IMR-90 (cell line): ENCODE results near the gene TNK2. TPM values are rescaled to one million over a fixed set of nuclear protein-coding genes. Genes with fewer than 3 reads are reported as not detected.
"Not testable (repeated sequence)": the region's sequence is repeated elsewhere in the genome, so short reads cannot be mapped to it uniquely, and the experiment has no call there.

Source experiments
- ATAC-seq: fragments of 200-7000 bp; cut with Tn5 transposase; 2 replicates; pipeline ENCODE4 v1.9.1; 2020; ENCODE audit warnings: low read depth, mild to moderate bottlenecking, moderate library complexity
- BruUV-seq: library from RNA; stranded (reverse); fragments of 400-500 nt; replicated peaks from 2 replicates; lab custom pipeline; 2021; lab: Mats Ljungman, UMichigan
- CTCF ChIA-PET: fragments of 300-600 bp; formaldehyde crosslinking; extraction: SDS; loops from one replicate; lab custom pipeline; 2021; ENCODE audit warnings: antibody characterized with exemption; lab: Yijun Ruan, JAX
- POLR2A ChIA-PET: fragments of 300-600 bp; sonication (Branson Sonifier 250); formaldehyde crosslinking; loops from one replicate; lab custom pipeline; 2022; ENCODE audit warnings: antibody characterized with exemption; ENCODE audit not compliant: unreplicated experiment; lab: Charles Lee
- DNase-seq: peaks from one replicate; pipeline ENCODE4 v3.0.0; 2013
- H2AFZ ChIP-seq: replicated peaks from 2 replicates; pipeline ENCODE3; 2013; ENCODE audit warnings: low read length, mild to moderate bottlenecking; ENCODE audit not compliant: poor library complexity
- H2AK5ac ChIP-seq: 2 replicates; pipeline ENCODE4 v1.6.1; 2013; ENCODE audit warnings: low read depth, low read length, inconsistent platforms
- H2AK9ac ChIP-seq: replicated peaks from 2 replicates; pipeline ENCODE3; 2013; ENCODE audit warnings: mild to moderate bottlenecking, low read depth, low read length, moderate library complexity; ENCODE audit not compliant: poor library complexity
- H2BK120ac ChIP-seq: 2 replicates; pipeline ENCODE4 v1.6.1; 2013; ENCODE audit warnings: low read depth, low read length, inconsistent platforms
- H2BK15ac ChIP-seq: 3 replicates; pipeline ENCODE4 v1.6.1; 2013; ENCODE audit warnings: low read depth, low read length, inconsistent platforms
- H2BK20ac ChIP-seq: 2 replicates; pipeline ENCODE4 v1.6.1; 2013; ENCODE audit warnings: low read depth, mild to moderate bottlenecking, inconsistent platforms, low read length, moderate library complexity
- H2BK5ac ChIP-seq: 2 replicates; pipeline ENCODE4 v1.6.1; 2013; ENCODE audit warnings: mild to moderate bottlenecking, low read depth, low read length, inconsistent platforms; ENCODE audit not compliant: poor library complexity, severe bottlenecking
- H3K14ac ChIP-seq: replicated peaks from 2 replicates; pipeline ENCODE4 v1.6.1; 2013; ENCODE audit warnings: low read depth, low read length, inconsistent platforms
- H3K18ac ChIP-seq: 2 replicates; pipeline ENCODE4 v1.6.1; 2013; ENCODE audit warnings: low read depth, low read length, control low read depth
- H3K23ac ChIP-seq: 2 replicates; pipeline ENCODE4 v1.6.1; 2013; ENCODE audit warnings: low read depth, low read length, inconsistent platforms
- H3K27ac ChIP-seq: 2 replicates; pipeline ENCODE4 v1.5.1; 2013; ENCODE audit warnings: mild to moderate bottlenecking, control low read depth, low read length; ENCODE audit not compliant: insufficient read depth
- H3K27me3 ChIP-seq: 2 replicates; pipeline ENCODE4 v1.6.1; 2013; ENCODE audit warnings: low read length; ENCODE audit not compliant: control insufficient read depth, insufficient read depth
- H3K36me3 ChIP-seq: 2 replicates; pipeline ENCODE4 v1.6.1; 2013; ENCODE audit warnings: low read length, mixed read lengths; ENCODE audit not compliant: control insufficient read depth, insufficient read depth
- H3K4ac ChIP-seq: 2 replicates; pipeline ENCODE4 v1.6.1; 2013; ENCODE audit warnings: low read depth, low read length, inconsistent platforms
- H3K4me1 ChIP-seq: 2 replicates; pipeline ENCODE4 v1.6.1; 2013; ENCODE audit warnings: low read length, mixed read lengths; ENCODE audit not compliant: control insufficient read depth, insufficient read depth
- H3K4me2 ChIP-seq: 2 replicates; pipeline ENCODE4 v1.6.1; 2013; ENCODE audit warnings: low read depth, mild to moderate bottlenecking, control low read depth, low read length, moderate library complexity
- H3K4me3 ChIP-seq: 2 replicates; pipeline ENCODE4 v1.5.1; 2013; ENCODE audit warnings: low read depth, mild to moderate bottlenecking, control low read depth, low read length, moderate library complexity; ENCODE audit not compliant: insufficient read depth
- H3K56ac ChIP-seq: 2 replicates; pipeline ENCODE4 v1.6.1; 2013; ENCODE audit warnings: low read length, inconsistent platforms; ENCODE audit not compliant: insufficient read depth; ENCODE audit errors: extremely low read depth
- H3K79me1 ChIP-seq, 2 experiments: 2 replicates each; pipeline ENCODE4 v1.6.1; 2013; ENCODE audit warnings: low read length in 2 of 2, inconsistent platforms in 1 of 2, low read depth in 1 of 2
- H3K9ac ChIP-seq: 2 replicates; pipeline ENCODE4 v1.6.1; 2013; ENCODE audit warnings: low read depth, low read length, control low read depth
- H3K9me1 ChIP-seq: 2 replicates; pipeline ENCODE4 v1.6.1; 2013; ENCODE audit warnings: low read length, inconsistent platforms; ENCODE audit not compliant: insufficient read depth
- H3K9me3 ChIP-seq: 2 replicates; pipeline ENCODE4 v1.6.1; 2013; ENCODE audit warnings: low read length; ENCODE audit not compliant: control insufficient read depth, insufficient read depth
- H4K20me1 ChIP-seq: 2 replicates; pipeline ENCODE4 v1.6.1; 2013; ENCODE audit warnings: low read length, inconsistent platforms; ENCODE audit not compliant: insufficient read depth
- H4K5ac ChIP-seq: 2 replicates; pipeline ENCODE4 v1.6.1; 2013; ENCODE audit warnings: mild to moderate bottlenecking, low read depth, low read length, control low read depth
- H4K8ac ChIP-seq, 2 experiments: 2 replicates each; pipeline ENCODE4 v1.6.1; 2013; ENCODE audit warnings: low read depth in 2 of 2, low read length in 2 of 2, control low read depth in 1 of 2, inconsistent platforms in 1 of 2
- H4K91ac ChIP-seq: 2 replicates; pipeline ENCODE4 v1.6.1; 2013; ENCODE audit warnings: low read depth, low read length, inconsistent platforms; ENCODE audit not compliant: insufficient read depth
- WGBS, 2 experiments: methylation state at CpG; one replicate each; pipeline versions ENCODE4 v1.1.5 to v1.1.7; 2013; ENCODE audit warnings: missing lambda C conversion rate in 2 of 2; ENCODE audit not compliant: insufficient read length in 1 of 2; ENCODE audit errors: extremely low coverage in 2 of 2; 5-methylcytosine and 5-hydroxymethylcytosine counted together
- dilution Hi-C: fragments of 300-500 bp; cut with HindIII; formaldehyde crosslinking; loops from one replicate; pipeline ENCODE4 v1.14.3; 2018; ENCODE audit warnings: low sequenced_read_pairs; ENCODE audit not compliant: unreplicated experiment
- in situ Hi-C: fragments of 300-500 bp; cut with MboI; formaldehyde crosslinking; loops from 3 replicates; pipeline ENCODE4 v1.14.3; 2019; ENCODE audit warnings: low sequenced_read_pairs, inconsistent platforms, mixed read lengths
- intact Hi-C: fragments of 100-400 bp; cut with micrococcal nuclease; formaldehyde crosslinking; loops from 2 replicates; pipeline ENCODE4 v1.10.0; 2022
- polyA plus RNA-seq, 3 experiments: library from polyadenylated mRNA; depleted of rRNA; stranded (reverse); fragments of >200 nt; gene quantifications; 2 replicates each; pipeline ENCODE4 v1.2.3, GENCODE V29; 2012; ENCODE audit warnings: low replicate concordance in 1 of 3
- total RNA-seq: library from RNA; depleted of rRNA; stranded (reverse); fragments of >200 nt; gene quantifications from 2 replicates; pipeline ENCODE4 v1.2.3, GENCODE V29; 2012

Gene TNK2
- total and polyA plus RNA-seq, 2 of the 4 experiments (the other 2 are of a cell fraction): 2.2 to 13.8 TPM

- POLR2A ChIA-PET, ATAC-seq: not testable (repeated sequence)
Observed at GRCh38 chr3:195941265-195941815, 33.0 kb upstream of the TNK2 start.

GRCh38 chr3:195940806-195941205, 32.5 kb upstream of the TNK2 start:
- ATAC-seq, H4K8ac ChIP-seq, H3K4me3 ChIP-seq, H3K9ac ChIP-seq, intact Hi-C loops, H3K4me2 ChIP-seq, dilution Hi-C loops, H2BK5ac ChIP-seq, H3K9me1 ChIP-seq, H2BK15ac ChIP-seq, H4K20me1 ChIP-seq, H3K27ac ChIP-seq, H2AFZ ChIP-seq, DNase-seq, H2BK120ac ChIP-seq, H3K4me1 ChIP-seq, in situ Hi-C loops, H3K14ac ChIP-seq, H3K79me1 ChIP-seq, BruUV-seq, CTCF ChIA-PET, H2AK5ac ChIP-seq, H3K36me3 ChIP-seq, H3K4ac ChIP-seq, H2BK20ac ChIP-seq, H3K18ac ChIP-seq, H3K9me3 ChIP-seq, H4K5ac ChIP-seq, H3K27me3 ChIP-seq, H4K91ac ChIP-seq, H3K23ac ChIP-seq, H3K56ac ChIP-seq, H2AK9ac ChIP-seq: not testable (repeated sequence)
- 78% methylated on average over 13 of the region's 13 CpGs; no CpG with 5 or more reads in 1 of the 2 experiments for WGBS, 2 experiments
- POLR2A ChIA-PET: interaction anchor here (0.7 kb wide), 1 partner anchor 9 kb away, joined by 7 read pairs; no protein-coding TSS in a partner anchor

More at GRCh38 chr3:195941265-195941815, 33.0 kb upstream of the TNK2 start:
- H4K5ac ChIP-seq, H3K9me1 ChIP-seq, BruUV-seq, H4K91ac ChIP-seq, H3K4me2 ChIP-seq, H2BK5ac ChIP-seq, H4K20me1 ChIP-seq, DNase-seq, H3K9me3 ChIP-seq, H3K36me3 ChIP-seq, H3K23ac ChIP-seq, H4K8ac ChIP-seq, H3K18ac ChIP-seq, H2AK5ac ChIP-seq, H3K4me1 ChIP-seq, H2BK20ac ChIP-seq, in situ Hi-C loops, H2BK15ac ChIP-seq, H2AK9ac ChIP-seq, H3K27me3 ChIP-seq, H3K56ac ChIP-seq, H2AFZ ChIP-seq, H3K14ac ChIP-seq, CTCF ChIA-PET, H3K4ac ChIP-seq, H2BK120ac ChIP-seq, H3K79me1 ChIP-seq, dilution Hi-C loops, H3K27ac ChIP-seq, intact Hi-C loops, H3K9ac ChIP-seq, H3K4me3 ChIP-seq: not testable (repeated sequence)
- WGBS, 2 experiments: 91% methylated on average over 9 of the region's 27 CpGs; no CpG with 5 or more reads in 1 of the 2 experiments
